Body of pancreas (tissue), 4 donors: ENCODE results near the gene MXI1. TPM values are rescaled to one million over a fixed set of nuclear protein-coding genes. Genes with fewer than 3 reads are reported as not detected.

ENCODE experiments used
- ATAC-seq: fragments of 150-250 bp; one replicate; pipeline ENCODE4 v1.9.1; 2016
- DNase-seq, 4 donors: peaks; one replicate each; pipeline ENCODE4 v3.0.0-alpha.2; 2019
- H3K27ac ChIP-seq, 4 donors: fragments of 200-600 bp; sonication (generic); 1 replicate in 3 of 4; 2 replicates in 1 of 4; pipeline versions ENCODE4 v1.5.1 to v1.6.1; 2016 to 2019; ENCODE audit warnings: mild to moderate bottlenecking in 1 of 4, mixed read lengths in 1 of 4, moderate library complexity in 1 of 4
- H3K27me3 ChIP-seq, 2 donors: fragments of 200-600 bp; sonication (generic); one replicate each; pipeline ENCODE4 v1.6.0; 2016; ENCODE audit warnings: mild to moderate bottlenecking in 1 of 2
- H3K36me3 ChIP-seq, 2 donors: fragments of 200-600 bp; sonication (generic); replicated peaks in 1 of 2; 2 replicates each; pipeline ENCODE4 v1.5.1; 2016; ENCODE audit warnings: low read depth in 2 of 2; ENCODE audit not compliant: insufficient read depth in 1 of 2
- H3K4me1 ChIP-seq: fragments of 200-600 bp; sonication (generic); one replicate; pipeline ENCODE4 v1.6.0; 2016
- H3K4me3 ChIP-seq, 2 donors: fragments of 200-600 bp; sonication (generic); 1 replicate in 1 of 2; 2 replicates in 1 of 2; pipeline ENCODE4 v1.5.1; 2016 to 2019
- H3K9me3 ChIP-seq, 3 donors: fragments of 200-600 bp; sonication (generic); 1 replicate in 2 of 3; 2 replicates in 1 of 3; pipeline ENCODE4 v1.5.1; 2016
- CTCF ChIP-seq, 7 experiments: fragments of 450-650 bp in 4 of 7; fragments of 200-600 bp in 3 of 7; sonication (generic) in 3 of 7; IDR thresholded peaks; one replicate each; pipeline ENCODE4 v1.5.1; 2016 to 2019; ENCODE audit warnings: antibody characterized with exemption in 7 of 7
- POLR2A ChIP-seq, 3 donors: fragments of 450-650 bp; IDR thresholded peaks; one replicate each; pipeline ENCODE4 v1.6.1; 2016; ENCODE audit warnings: antibody characterized with exemption in 3 of 3, mild to moderate bottlenecking in 2 of 3
- WGBS, 2 donors: methylation state at CpG; one replicate each; pipeline ENCODE4 v1.1.5; 2017; 5-methylcytosine and 5-hydroxymethylcytosine counted together
- intact Hi-C: fragments of 100-400 bp; cut with DNase I; formaldehyde crosslinking; loops from one replicate; pipeline ENCODE4 v1.15.1; 2023
- total RNA-seq, 2 donors: library from RNA; depleted of rRNA; stranded (reverse); fragments of >200 nt; gene quantifications; one replicate each; pipeline ENCODE4 v1.1.0, GENCODE V29; 2016

The MXI1 gene
- total RNA-seq, 2 donors from 2014 or later = 14.8 to 24.1 TPM

GRCh38 chr10:110162741-110163145, 44.7 kb upstream of the MXI1 start:
- ATAC-seq = no peak
- H3K9me3 ChIP-seq = no peaks in the 10 kb centered on the region
- H3K4me3 ChIP-seq = no peak overlapping the region
- no peaks in the 10 kb centered on the region for H3K36me3 ChIP-seq
- 44 to 54% methylated on average over 6 of the region's 6 CpGs for WGBS, 2 donors
- H3K27ac ChIP-seq = no peak overlapping the region
- no peak for TF ChIP-seq CTCF (IDR thresholded peaks at IDR 0.05)
- TF ChIP-seq POLR2A (IDR thresholded peaks at IDR 0.05) = no peak
- H3K27me3 ChIP-seq = no peaks in the 10 kb centered on the region
- DNase-seq = peak in 1 of 4 donors; percentile 20
- H3K4me1 ChIP-seq = peaks cover 14% of the 10 kb centered on the region
- intact Hi-C loops = no loop called here

- ATAC-seq = peak; percentile 60
- intact Hi-C loops = no loop called here
- TF ChIP-seq CTCF (IDR thresholded peaks at IDR 0.05) (no peak), POLR2A (IDR thresholded peaks at IDR 0.05) (no peak)
- DNase-seq = no peak
- no peak overlapping the region for H3K4me3 ChIP-seq
- no peak overlapping the region for H3K27ac ChIP-seq
- no peaks in the 10 kb centered on the region for H3K27me3 ChIP-seq
- whole genome bisulfite sequencing, 2 donors = 68% methylated on average over 5 of the region's 5 CpGs
- peaks cover 15% of the 10 kb centered on the region for H3K4me1 ChIP-seq
- no peaks in the 10 kb centered on the region for H3K9me3 ChIP-seq
- H3K36me3 ChIP-seq = no peaks in the 10 kb centered on the region
These were observed 44.1 kb upstream of the MXI1 start for GRCh38 chr10:110163192-110163773.

GRCh38 chr10:110163841-110164240, 43.6 kb upstream of the MXI1 start:
- H3K9me3 ChIP-seq = no peaks in the 10 kb centered on the region
- no peaks in the 10 kb centered on the region for H3K27me3 ChIP-seq
- DNase-seq (no peak), ATAC-seq (no peak)
- no peaks in the 10 kb centered on the region for H3K36me3 ChIP-seq
- TF ChIP-seq POLR2A (IDR thresholded peaks at IDR 0.05) (no peak), CTCF (IDR thresholded peaks at IDR 0.05) (no peak)
- intact Hi-C loops = no loop called here
- WGBS, 2 donors = 45 to 55% methylated on average over 4 of the region's 4 CpGs
- H3K4me1 ChIP-seq = peaks cover 21% of the 10 kb centered on the region
- peak overlapping the region in 1 of 4 donors; percentile 18 for H3K27ac ChIP-seq
- H3K4me3 ChIP-seq = no peak overlapping the region

- intact Hi-C loops = no loop called here
- no peak for ATAC-seq
- Histone ChIP-seq H3K27me3 (no peaks in the 10 kb centered on the region), H3K27ac (no peak overlapping the region), H3K4me3 (no peak overlapping the region), H3K4me1 (peaks cover 23% of the 10 kb centered on the region), H3K36me3 (no peaks in the 10 kb centered on the region), H3K9me3 (no peaks in the 10 kb centered on the region)
- WGBS, 2 donors = 60 to 86% methylated on average over 6 of the region's 6 CpGs
- no peak for DNase-seq
- TF ChIP-seq POLR2A (IDR thresholded peaks at IDR 0.05) (no peak), CTCF (IDR thresholded peaks at IDR 0.05) (no peak)
These were observed 42.2 kb upstream of the MXI1 start for GRCh38 chr10:110165239-110165638.

GRCh38 chr10:110167149-110167548, 40.3 kb upstream of the MXI1 start:
- TF ChIP-seq CTCF (IDR thresholded peaks at IDR 0.05) (no peak), POLR2A (IDR thresholded peaks at IDR 0.05) (no peak)
- no peaks in the 10 kb centered on the region for H3K36me3 ChIP-seq
- peaks cover 23% of the 10 kb centered on the region for H3K4me1 ChIP-seq
- no peaks in the 10 kb centered on the region for H3K9me3 ChIP-seq
- intact Hi-C loops = no loop called here
- H3K4me3 ChIP-seq = no peak overlapping the region
- 88 to 91% methylated on average over 7 of the region's 7 CpGs for WGBS, 2 donors
- no peak for ATAC-seq
- DNase-seq = no peak
- no peak overlapping the region for H3K27ac ChIP-seq
- no peaks in the 10 kb centered on the region for H3K27me3 ChIP-seq
